ENCODE data around the gene PHF2. TPM values are rescaled to one million over a fixed set of nuclear protein-coding genes. Genes with fewer than 3 reads are reported as not detected.

Gene PHF2
- total and polyA plus RNA-seq, 9 of the 15 experiments (the other 6 are each of a cell fraction or from before 2014, with no cell fraction given): 0.37 to 14.4 (median 8.1) TPM

DNA sequence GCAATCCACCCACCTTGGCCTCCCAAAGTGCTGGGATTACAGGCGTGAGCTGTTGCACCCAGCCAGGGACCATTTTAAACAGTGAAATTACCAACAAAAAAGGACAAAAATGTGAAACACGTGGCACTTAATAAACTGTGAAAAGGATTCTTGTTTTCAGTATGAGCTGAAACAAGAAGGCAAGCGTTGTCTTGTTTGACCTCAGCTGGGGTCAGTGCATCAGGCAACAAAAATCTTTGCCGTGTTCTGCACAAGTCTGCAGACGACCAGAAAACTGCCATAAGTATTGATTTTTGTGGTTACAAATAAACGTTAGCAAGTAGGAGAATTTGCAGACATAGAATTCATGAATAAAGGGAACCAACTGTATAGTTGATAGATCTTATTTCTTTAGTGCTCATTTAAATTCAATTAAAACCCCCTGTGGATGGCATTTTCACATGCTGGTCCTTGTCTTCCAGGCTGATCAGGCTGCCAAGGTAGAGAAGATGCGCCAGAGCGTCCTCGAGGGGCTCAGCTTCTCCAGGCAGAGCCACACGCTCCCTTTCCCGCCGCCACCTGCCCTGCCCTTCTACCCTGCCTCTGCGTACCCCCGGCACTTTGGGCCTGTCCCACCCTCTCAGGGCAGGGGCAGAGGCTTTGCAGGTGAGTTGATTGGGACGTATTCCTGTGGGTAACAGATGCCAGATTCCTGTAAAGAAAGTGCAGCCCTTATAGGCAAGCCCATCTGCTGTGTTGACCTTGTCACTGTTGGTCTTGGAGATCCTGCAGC lies 18.8 kb upstream of the PHF2 start:
- Histone ChIP-seq H4K20me1 (replicated peaks; ENCODE audit: control insufficient read depth, insufficient read depth, low read length) (no peaks in the 10 kb centered on the region), H3K4me1 (replicated peaks in 1 of 2; ENCODE audit: control insufficient read depth in 2 of 2, insufficient read depth in 2 of 2, low read length in 2 of 2) (no peaks in the 10 kb centered on the region), H2AFZ (ENCODE audit: low read depth, low read length) (no peak overlapping the region), H3K79me2 (ENCODE audit: control insufficient read depth, insufficient read depth, low read length) (no peaks in the 10 kb centered on the region), H3K27me3 (ENCODE audit: control insufficient read depth in 2 of 2, insufficient read depth in 2 of 2, low read length in 2 of 2) (no peaks in the 10 kb centered on the region), H3K4me2 (ENCODE audit: insufficient read depth, low read length) (no peak overlapping the region), H3K9me3 (replicated peaks; ENCODE audit: control insufficient read depth, insufficient read depth, low read depth, low read length) (no peaks in the 10 kb centered on the region), H3K36me3 (ENCODE audit: control insufficient read depth, insufficient read depth, low read length) (peaks cover 87% of the 10 kb centered on the region), H3K4me3 (no peak overlapping the region), H3K9ac (ENCODE audit: insufficient read depth in 1 of 2, low read depth in 2 of 2, low read length in 2 of 2) (no peak overlapping the region), H3K9me1 (ENCODE audit: control insufficient read depth, insufficient read depth, low read length) (no peaks in the 10 kb centered on the region), H3K27ac (ENCODE audit: extremely low read depth, low read depth, low read length) (no peak overlapping the region)
- intact Hi-C loops (cut with micrococcal nuclease) (no loop called here), in situ Hi-C loops (cut with MboI) (no loop called here)
- ChIA-PET POLR2A (interaction anchor here (1.5 kb wide), 1 partner anchor 9 kb away, joined by 6 read pairs; no protein-coding TSS in a partner anchor), CTCF (ENCODE audit: low intra/inter-chr PET ratio) (no interaction called here)
- FAIRE-seq (no peak), DNase-seq (ENCODE audit: extremely low read depth in 1 of 4, low spot score in 3 of 4) (no peak), ATAC-seq (no peak)
- BruUV-seq (replicated peaks): no TSS peak
- TF ChIP-seq, protein P1, sequence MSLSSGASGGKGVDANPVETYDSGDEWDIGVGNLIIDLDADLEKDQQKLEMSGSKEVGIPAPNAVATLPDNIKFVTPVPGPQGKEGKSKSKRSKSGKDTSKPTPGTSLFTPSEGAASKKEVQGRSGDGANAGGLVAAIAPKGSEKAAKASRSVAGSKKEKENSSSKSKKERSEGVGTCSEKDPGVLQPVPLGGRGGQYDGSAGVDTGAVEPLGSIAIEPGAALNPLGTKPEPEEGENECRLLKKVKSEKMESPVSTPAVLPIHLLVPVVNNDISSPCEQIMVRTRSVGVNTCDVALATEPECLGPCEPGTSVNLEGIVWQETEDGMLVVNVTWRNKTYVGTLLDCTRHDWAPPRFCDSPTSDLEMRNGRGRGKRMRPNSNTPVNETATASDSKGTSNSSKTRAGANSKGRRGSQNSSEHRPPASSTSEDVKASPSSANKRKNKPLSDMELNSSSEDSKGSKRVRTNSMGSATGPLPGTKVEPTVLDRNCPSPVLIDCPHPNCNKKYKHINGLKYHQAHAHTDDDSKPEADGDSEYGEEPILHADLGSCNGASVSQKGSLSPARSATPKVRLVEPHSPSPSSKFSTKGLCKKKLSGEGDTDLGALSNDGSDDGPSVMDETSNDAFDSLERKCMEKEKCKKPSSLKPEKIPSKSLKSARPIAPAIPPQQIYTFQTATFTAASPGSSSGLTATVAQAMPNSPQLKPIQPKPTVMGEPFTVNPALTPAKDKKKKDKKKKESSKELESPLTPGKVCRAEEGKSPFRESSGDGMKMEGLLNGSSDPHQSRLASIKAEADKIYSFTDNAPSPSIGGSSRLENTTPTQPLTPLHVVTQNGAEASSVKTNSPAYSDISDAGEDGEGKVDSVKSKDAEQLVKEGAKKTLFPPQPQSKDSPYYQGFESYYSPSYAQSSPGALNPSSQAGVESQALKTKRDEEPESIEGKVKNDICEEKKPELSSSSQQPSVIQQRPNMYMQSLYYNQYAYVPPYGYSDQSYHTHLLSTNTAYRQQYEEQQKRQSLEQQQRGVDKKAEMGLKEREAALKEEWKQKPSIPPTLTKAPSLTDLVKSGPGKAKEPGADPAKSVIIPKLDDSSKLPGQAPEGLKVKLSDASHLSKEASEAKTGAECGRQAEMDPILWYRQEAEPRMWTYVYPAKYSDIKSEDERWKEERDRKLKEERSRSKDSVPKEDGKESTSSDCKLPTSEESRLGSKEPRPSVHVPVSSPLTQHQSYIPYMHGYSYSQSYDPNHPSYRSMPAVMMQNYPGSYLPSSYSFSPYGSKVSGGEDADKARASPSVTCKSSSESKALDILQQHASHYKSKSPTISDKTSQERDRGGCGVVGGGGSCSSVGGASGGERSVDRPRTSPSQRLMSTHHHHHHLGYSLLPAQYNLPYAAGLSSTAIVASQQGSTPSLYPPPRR (CRISPR knock-in tag; IDR thresholded peaks at IDR 0.05; ENCODE audit: borderline replicate concordance): no peak
- TF ChIP-seq, protein P2, sequence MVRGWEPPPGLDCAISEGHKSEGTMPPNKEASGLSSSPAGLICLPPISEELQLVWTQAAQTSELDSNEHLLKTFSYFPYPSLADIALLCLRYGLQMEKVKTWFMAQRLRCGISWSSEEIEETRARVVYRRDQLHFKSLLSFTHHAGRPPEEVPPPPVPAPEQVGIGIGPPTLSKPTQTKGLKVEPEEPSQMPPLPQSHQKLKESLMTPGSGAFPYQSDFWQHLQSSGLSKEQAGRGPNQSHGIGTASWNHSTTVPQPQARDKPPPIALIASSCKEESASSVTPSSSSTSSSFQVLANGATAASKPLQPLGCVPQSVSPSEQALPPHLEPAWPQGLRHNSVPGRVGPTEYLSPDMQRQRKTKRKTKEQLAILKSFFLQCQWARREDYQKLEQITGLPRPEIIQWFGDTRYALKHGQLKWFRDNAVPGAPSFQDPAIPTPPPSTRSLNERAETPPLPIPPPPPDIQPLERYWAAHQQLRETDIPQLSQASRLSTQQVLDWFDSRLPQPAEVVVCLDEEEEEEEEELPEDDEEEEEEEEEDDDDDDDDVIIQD (CRISPR knock-in tag; IDR thresholded peaks at IDR 0.05): no peak
- 91% methylated on average over 15 of the region's 15 CpGs for WGBS (ENCODE audit: insufficient coverage, low coverage, missing lambda C conversion rate)
